DOHH2 (cell line): ENCODE measurements around the gene ADAM10.

Experiments used
- H3F3A ChIP-seq: fragments of 200-600 bp; sonication (generic), shearing (Covaris generic); 2 replicates; pipeline ENCODE4 v1.6.0; 2016; ENCODE audit warnings: antibody characterized with exemption, mild to moderate bottlenecking; ENCODE audit not compliant: control insufficient read depth, insufficient read depth
- H3K27ac ChIP-seq: fragments of 200-600 bp; sonication (generic); 2 replicates; pipeline ENCODE4 v1.5.1; 2014; ENCODE audit warnings: low read depth, mild to moderate bottlenecking, low read length, moderate library complexity
- H3K27me3 ChIP-seq: fragments of 200-600 bp; sonication (generic); 2 replicates; pipeline ENCODE4 v1.6.1; 2014; ENCODE audit warnings: mild to moderate bottlenecking, low read length, mixed read lengths; ENCODE audit not compliant: control insufficient read depth
- H3K36me3 ChIP-seq: fragments of 200-600 bp; sonication (generic); 2 replicates; pipeline ENCODE4 v1.6.1; 2014; ENCODE audit warnings: mild to moderate bottlenecking, low read length, moderate library complexity, mixed read lengths; ENCODE audit not compliant: control insufficient read depth
- H3K4me1 ChIP-seq: fragments of 200-600 bp; sonication (generic); 2 replicates; pipeline ENCODE4 v1.6.1; 2014; ENCODE audit warnings: mild to moderate bottlenecking, low read length, mixed read lengths; ENCODE audit not compliant: control insufficient read depth
- H3K4me2 ChIP-seq: fragments of 200-600 bp; sonication (generic); 2 replicates; pipeline ENCODE4 v1.6.0; 2014; ENCODE audit warnings: mild to moderate bottlenecking, low read length, moderate library complexity
- H3K4me3 ChIP-seq: fragments of 200-600 bp; sonication (generic); 2 replicates; pipeline ENCODE4 v1.5.1; 2014; ENCODE audit warnings: mild to moderate bottlenecking, low read length, mixed read lengths
- H3K79me2 ChIP-seq: fragments of 200-600 bp; sonication (generic); 2 replicates; pipeline ENCODE4 v1.6.1; 2014; ENCODE audit warnings: mild to moderate bottlenecking, low read length, mixed read lengths; ENCODE audit not compliant: control insufficient read depth
- H3K9me2 ChIP-seq: fragments of 200-600 bp; sonication (generic); replicated peaks from 2 replicates; pipeline ENCODE4 v1.6.1; 2014; ENCODE audit warnings: mild to moderate bottlenecking, low read length, mixed read lengths; ENCODE audit not compliant: control insufficient read depth
- H3K9me3 ChIP-seq: fragments of 200-600 bp; sonication (generic); 2 replicates; pipeline ENCODE4 v1.6.1; 2014; ENCODE audit warnings: antibody characterized with exemption, low read length, mixed read lengths; ENCODE audit not compliant: control insufficient read depth, insufficient read depth
- H4K20me1 ChIP-seq: fragments of 200-600 bp; sonication (generic); 2 replicates; pipeline ENCODE4 v1.6.0; 2014; ENCODE audit warnings: low read depth, mild to moderate bottlenecking, antibody characterized with exemption, low read length, moderate library complexity; ENCODE audit not compliant: control insufficient read depth, insufficient read depth
- CTCF ChIP-seq: fragments of 200-600 bp; sonication (generic); IDR thresholded peaks from one replicate; pipeline ENCODE4 v1.5.1; 2014; ENCODE audit warnings: antibody characterized with exemption, mild to moderate bottlenecking, low read depth, low read length; ENCODE audit not compliant: poor library complexity, severe bottlenecking
- EZH2phosphoT487 ChIP-seq: fragments of 200-600 bp; sonication (generic); IDR thresholded peaks from 2 replicates; pipeline ENCODE4 v1.6.1; 2017; ENCODE audit warnings: borderline replicate concordance, mild to moderate bottlenecking, antibody characterized with exemption, low read length, moderate library complexity, mixed read lengths

Gene ADAM10

DNA sequence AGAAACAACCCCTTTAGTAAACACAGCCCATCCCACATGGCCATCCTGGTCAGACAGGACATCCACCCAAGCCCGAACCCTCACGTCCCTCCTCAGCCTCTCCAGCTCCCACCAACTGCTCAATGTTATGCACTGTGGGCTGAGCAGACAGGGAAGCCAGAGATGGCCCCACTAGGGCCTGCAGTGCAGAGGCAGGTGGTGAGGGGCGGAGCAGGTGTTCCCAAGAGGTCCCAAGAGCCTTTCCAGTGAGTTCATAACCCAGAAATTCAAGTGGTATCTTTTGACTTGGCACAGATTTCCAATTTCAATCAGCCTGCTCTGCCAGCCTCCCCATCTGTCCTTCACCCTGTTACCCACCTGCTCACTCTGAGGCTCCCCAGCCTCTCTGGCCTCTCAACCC, 187.4 kb downstream of the ADAM10 start:
- no peaks in the 10 kb centered on the region for H3F3A ChIP-seq
- no peak overlapping the region for H3K4me3 ChIP-seq
- H4K20me1 ChIP-seq: no peaks in the 10 kb centered on the region
- no peaks in the 10 kb centered on the region for H3K4me1 ChIP-seq
- no peaks in the 10 kb centered on the region for H3K36me3 ChIP-seq
- TF ChIP-seq CTCF (no peak), EZH2phosphoT487 (no peak)
- H3K9me3 ChIP-seq: no peaks in the 10 kb centered on the region
- peaks cover 6% of the 10 kb centered on the region; the same call in 1 of the 2 replicates for H3K27me3 ChIP-seq
- H3K4me2 ChIP-seq: no peak overlapping the region
- no peaks in the 10 kb centered on the region for H3K9me2 ChIP-seq
- no peak overlapping the region for H3K27ac ChIP-seq
- no peaks in the 10 kb centered on the region for H3K79me2 ChIP-seq

- Histone ChIP-seq H3F3A (no peaks in the 10 kb centered on the region), H3K4me3 (no peak overlapping the region), H3K4me1 (no peaks in the 10 kb centered on the region), H4K20me1 (no peaks in the 10 kb centered on the region), H3K27ac (no peak overlapping the region), H3K4me2 (no peak overlapping the region), H3K9me2 (no peaks in the 10 kb centered on the region), H3K79me2 (no peaks in the 10 kb centered on the region), H3K9me3 (no peaks in the 10 kb centered on the region), H3K27me3 (peaks cover 6% of the 10 kb centered on the region; the same call in 1 of the 2 replicates), H3K36me3 (no peaks in the 10 kb centered on the region)
- TF ChIP-seq CTCF (no peak), EZH2phosphoT487 (no peak)
Measured at GRCh38 chr15:58561321-58561720, 188.2 kb downstream of the ADAM10 start.

DNA sequence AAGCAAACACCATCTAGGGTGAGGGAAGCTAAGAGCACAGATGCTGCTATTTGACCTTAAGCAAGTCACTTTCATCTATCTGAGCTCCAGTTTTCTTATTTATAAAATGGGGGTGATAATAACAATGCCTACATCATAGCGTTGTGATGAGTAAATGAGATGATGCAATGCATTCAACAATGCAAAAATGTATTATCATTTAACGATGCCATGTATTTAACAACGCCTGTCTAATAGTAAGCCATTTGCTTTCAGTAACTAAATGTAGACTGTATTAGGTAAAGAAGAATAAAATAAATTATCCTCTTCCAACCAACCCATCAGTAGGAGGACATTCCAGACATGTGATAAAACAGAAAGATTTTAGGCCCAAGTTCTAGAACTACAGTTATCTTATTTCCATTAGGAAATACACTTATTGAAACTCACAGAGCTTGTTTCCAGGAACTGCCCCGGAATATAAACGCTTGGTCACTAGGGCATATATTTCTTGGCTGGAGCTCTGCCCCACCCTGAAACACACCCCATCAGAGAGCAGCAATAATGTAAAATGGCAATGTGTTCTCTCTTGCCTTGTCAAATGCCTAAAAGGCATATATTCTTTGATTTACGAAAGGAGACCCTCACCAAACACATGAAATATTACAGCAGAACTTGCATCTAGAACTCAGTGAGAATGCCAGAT, 189.5 kb downstream of the ADAM10 start:
- Histone ChIP-seq H3K27me3 (peaks cover 6% of the 10 kb centered on the region; the same call in 1 of the 2 replicates), H3K36me3 (no peaks in the 10 kb centered on the region), H3F3A (no peaks in the 10 kb centered on the region), H3K4me1 (no peaks in the 10 kb centered on the region), H3K27ac (no peak overlapping the region), H3K4me3 (no peak overlapping the region), H4K20me1 (no peaks in the 10 kb centered on the region), H3K4me2 (no peak overlapping the region), H3K9me2 (no peaks in the 10 kb centered on the region), H3K79me2 (no peaks in the 10 kb centered on the region), H3K9me3 (no peaks in the 10 kb centered on the region)
- TF ChIP-seq EZH2phosphoT487 (no peak), CTCF (no peak)
